CD4-positive, alpha-beta T cell treated with Interleukin-6 for 4 hours (primary cell): Measurements from ENCODE around the gene OGA.

ENCODE experiments used
- DNase-seq: peaks from one replicate; pipeline ENCODE4 v3.0.0-alpha.2; 2020; ENCODE audit warnings: mixed read lengths

The OGA gene

GRCh38 chr10:101749047-101750016 lies 68.9 kb downstream of the OGA start:
- no peak for DNase-seq

GRCh38 chr10:101748496-101748895 lies 69.7 kb downstream of the OGA start:
- DNase-seq: no peak

DNA sequence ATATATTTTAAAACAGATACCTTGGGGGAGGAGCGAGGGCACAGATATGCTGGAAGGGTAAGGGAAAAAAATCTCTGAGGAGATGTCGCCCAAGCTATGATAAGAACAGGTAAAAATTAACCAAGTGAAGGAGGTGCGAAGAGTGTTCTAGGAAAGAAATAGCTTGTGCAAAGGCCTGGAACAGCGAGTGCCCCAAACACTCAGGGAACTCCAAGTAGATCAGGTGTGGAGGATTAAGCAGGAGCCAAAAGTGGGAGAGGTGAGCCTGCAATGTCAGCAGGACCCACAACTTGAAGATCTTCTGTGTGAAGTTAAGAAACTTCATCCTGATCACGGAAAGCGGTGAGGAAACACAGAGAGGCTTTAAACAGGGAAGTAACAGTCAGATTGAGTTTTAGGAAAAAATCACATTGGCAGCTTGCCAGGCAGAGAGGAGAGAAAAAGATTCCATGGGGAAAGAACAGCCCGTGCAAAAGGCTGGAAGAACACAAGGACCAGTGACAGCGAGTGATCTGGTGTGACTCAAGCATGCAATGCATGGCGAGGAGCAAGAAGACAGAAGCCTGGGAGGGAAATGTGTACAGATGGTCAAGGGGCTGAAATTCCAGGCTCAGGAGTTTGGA lies 73.1 kb downstream of the OGA start:
- DNase-seq: no peak

- DNase-seq: no peak
These were observed 74.0 kb downstream of the OGA start for GRCh38 chr10:101744267-101744666.

DNA sequence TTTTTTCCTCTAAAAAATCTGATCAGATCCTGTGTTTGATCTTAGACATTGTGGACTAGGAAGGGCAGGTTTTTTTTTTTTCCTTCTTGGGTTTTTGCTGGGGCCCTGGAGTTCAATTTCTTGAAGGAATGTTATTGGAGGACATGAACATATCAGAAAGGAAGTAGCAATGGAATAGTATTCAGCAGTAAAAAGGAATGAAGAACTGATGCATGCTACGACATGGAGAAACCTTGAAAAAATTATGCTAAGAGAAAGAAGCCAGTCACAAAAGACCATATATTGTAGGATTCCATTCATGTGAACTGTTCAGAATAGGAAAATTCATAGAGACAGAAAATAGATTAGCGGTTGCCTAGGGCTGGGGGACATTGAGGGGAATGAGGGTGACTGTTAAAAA lies 76.3 kb downstream of the OGA start:
- DNase-seq: no peak

GRCh38 chr10:101736666-101737065 lies 81.6 kb downstream of the OGA start:
- DNase-seq: no peak
